GM21737 (cell line): ENCODE measurements around the gene ATP9B.
A peak's percentile ranks its signal among the peaks of the same experiment; 100 is the strongest.

Experiments
- ATAC-seq: cut with Tn5 transposase; IDR thresholded peaks from one replicate; pipeline ENCODE4 v1.9.1; 2021; ENCODE audit warnings: mild to moderate bottlenecking, moderate library complexity; ENCODE audit not compliant: unreplicated experiment

The ATP9B gene

GRCh38 chr18:79345981-79346380, 276.8 kb downstream of the ATP9B start:
- ATAC-seq, result no peak

- ATAC-seq, result no peak
These were observed 278.9 kb downstream of the ATP9B start for GRCh38 chr18:79348066-79348465.

DNA sequence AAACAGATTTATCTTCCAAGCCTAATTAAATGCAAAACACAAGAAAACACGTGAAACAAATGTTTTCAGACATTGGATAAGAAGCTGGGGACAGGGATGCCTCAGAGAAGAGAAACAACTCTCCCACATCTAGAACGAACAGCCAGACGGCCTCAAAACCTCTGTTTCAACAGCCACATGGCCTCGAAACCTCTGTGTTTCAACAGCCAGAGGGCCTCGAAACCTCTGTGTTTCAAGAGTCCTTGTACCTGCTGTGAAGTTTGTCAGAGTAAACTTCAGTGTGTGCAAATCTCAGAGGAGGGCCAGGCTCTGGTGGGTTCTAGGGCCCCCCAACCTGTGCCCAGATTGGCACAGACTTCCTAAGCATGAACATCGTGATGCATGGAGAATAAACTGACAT, 283.2 kb downstream of the ATP9B start:
- no peak for ATAC-seq

- ATAC-seq, result no peak
These were observed 284.1 kb downstream of the ATP9B start for GRCh38 chr18:79353267-79353666.

DNA sequence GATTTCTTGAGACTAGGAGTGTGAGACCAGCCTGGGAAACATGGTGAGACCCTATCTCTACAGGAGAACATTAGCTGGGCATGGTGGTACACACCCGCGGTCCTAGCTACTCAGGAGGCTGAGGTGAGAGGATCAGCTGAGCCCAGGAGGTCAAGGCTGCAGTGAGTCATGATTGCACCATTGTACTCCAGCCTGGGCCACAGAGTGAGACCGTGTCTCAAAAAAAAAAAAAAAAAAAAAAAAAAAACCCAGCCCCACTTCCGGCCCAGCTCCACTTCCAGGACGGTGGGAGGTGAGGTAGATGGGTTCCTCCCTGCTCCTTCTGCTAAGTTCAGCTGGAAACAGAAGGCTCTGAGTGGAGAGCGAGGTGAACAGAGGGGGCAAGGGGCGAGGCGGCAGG, 285.2 kb downstream of the ATP9B start:
- ATAC-seq, result no peak

DNA sequence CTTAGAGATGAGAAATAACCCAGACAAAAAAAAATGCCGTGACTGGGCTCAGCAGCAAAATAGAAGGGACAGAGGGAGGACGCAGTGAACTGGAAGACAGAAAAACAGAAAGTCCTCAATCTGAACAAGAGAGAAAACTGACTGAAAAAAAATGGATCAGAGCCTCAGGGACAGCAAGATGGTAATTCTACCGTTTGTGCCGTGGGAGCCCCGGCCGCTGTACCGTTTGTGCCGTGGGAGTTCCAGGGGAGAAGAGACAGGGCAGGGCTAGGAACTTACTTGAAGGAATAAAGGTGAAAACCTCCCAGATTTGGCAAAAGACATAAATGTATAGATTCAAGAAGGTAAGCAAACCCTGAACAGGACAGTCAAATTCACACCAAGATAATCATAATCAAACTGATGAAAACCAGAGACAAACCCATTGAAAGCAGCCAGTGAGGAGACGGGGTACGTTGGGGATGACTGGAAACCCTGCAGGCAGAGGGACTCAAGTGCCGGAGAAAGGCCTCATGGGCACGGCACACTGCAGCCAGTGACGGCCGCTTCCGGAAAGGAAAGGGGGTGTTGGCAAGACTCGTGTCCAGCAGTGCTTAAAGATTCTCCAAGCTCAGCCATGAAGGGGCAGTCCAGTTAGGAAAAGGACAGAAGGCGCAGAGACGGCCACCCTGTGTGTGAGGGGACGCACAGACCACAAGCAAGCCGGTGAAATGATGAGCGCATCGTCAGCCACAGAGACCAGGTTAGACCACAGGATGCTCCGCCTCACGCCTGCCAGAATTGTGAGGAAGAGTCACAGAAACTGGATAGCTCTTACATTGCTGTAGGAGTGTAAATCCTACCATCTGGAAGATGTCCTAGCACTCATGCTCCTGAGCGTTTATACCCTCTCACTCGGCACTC, 286.5 kb downstream of the ATP9B start:
- ATAC-seq, result no peak

- ATAC-seq, result peak; percentile 88
These were observed 287.2 kb downstream of the ATP9B start for GRCh38 chr18:79356435-79356834.

GRCh38 chr18:79360933-79361332, 291.7 kb downstream of the ATP9B start:
- no peak for ATAC-seq

GRCh38 chr18:79361766-79362522, 292.8 kb downstream of the ATP9B start:
- ATAC-seq, result no peak

DNA sequence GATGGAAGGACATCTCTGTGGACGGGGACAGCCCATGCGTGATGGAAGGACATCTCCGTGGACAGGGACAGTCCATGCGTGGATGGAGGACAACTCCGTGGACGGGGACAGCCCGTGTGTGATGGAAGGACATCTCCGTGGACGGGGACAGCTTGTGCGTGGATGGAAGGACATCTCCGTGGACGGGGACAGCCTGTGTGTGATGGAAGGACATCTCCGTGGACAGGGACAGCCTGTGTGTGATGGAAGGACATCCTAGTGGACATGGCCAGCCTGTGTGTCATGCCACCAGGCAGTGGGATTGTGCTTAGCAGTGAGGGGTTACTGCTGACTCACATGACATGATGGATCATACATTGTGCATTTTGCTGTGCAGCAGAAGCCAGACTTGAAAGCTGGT, 296.5 kb downstream of the ATP9B start:
- no peak for ATAC-seq

DNA sequence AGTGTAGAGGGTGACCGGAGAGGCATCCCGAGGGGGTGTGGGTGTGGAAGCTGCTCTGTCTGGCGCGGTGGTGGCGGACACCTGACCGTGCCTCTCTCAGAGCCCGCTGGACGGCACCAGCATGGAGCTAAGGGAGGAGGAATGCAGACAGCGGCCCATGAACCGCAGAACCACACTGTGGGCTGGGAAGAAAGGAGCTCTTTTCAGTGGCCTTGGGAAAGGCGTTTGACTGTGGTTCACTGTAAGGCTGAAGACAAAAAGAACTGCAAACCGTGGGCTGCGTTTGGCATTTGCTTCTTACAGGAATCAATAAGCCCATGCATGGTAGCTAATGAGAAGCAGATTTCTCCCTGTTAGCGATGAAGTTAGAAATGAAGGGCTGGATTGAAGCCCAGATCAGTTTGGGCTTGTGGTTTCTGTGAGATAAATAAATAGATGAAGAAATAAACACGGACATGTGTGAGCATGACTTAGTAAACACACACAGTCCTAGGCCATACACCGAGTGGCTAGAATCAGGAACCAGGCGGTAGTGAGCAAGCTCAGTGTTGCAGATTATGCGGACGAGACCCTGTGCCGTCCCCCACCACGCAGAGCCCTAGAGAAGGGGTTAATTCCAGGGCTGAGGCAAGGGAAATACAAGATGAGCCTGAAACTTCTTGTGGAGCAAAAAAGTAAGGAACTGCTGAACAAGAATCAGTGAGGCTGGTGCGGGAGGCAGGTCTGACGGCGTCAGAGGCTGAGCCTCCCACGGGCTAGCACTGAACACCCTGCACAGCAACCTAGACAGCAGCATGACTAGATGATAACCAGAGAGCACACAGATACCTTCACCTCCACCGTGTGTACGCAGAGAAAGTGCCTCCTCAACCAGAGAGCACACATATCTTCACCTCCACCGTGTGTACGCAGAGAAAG, 297.2 kb downstream of the ATP9B start:
- no peak for ATAC-seq

DNA sequence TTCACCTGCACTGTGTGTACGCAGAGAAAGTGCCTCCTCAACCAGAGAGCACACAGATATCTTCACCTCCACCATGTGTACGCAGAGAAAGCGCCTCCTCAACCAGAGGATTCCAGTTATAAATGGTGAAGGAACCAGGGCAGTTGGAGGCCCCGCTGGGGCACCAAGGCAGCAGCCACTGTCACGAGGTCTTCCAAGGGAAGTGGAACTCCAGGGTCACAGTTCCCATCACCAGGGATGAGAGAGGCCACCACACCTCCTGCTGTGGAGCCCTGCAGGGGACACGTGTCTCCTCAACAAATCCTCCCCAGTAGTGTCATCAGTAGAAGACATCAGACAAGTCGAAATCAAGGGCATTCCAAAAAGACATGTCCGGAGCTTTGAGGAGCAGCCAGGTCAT, 298.3 kb downstream of the ATP9B start:
- no peak for ATAC-seq

DNA sequence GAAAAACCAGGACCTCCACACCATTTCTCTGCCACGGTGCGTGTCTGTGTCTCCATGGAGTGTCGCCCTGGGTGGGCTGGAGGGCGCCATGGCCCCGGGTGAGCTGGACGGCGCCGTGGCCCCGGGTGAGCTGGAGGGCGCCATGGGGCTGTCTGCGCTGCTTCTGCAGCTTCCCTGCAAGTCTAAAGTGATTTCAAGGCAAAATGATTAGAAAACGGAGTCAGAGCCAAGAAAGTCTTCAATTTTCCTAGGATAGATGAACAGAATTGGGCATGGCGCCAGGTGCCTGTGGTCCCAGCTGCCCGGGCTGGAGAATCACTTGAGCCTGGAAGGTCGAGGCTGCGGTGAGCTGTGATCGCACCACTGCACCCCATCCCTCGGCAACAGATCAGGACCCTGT, 298.8 kb downstream of the ATP9B start:
- no peak for ATAC-seq

GRCh38 chr18:79368681-79369080, 299.5 kb downstream of the ATP9B start:
- no peak for ATAC-seq

DNA sequence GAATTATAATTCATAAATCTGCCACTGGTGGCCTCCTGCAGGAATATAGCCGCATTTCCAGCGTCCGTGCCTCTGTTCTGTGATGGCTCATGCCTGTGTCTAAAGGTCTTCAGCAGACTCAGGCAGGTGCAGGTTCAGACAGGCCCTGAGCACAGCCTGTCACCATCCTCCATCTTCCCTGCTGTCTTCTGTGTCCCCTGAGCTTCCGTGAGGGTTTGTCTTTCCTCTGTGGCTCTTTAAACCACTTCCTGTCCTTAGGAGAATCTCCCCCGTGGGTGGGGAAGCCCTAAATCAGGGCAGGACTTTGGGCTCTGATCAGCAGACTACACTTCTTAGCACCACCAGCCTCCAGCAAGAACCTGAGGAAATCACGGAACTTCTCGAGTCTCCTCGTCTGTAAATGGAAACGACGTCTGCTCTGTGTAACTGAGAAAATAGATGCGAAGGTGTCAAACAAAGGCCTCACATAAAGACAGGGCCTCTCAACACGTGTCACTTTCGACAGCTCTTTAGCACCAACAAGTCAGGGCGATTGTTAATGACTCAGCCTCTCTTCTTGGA, 302.4 kb downstream of the ATP9B start:
- no peak for ATAC-seq

- ATAC-seq, result no peak
These were observed 303.3 kb downstream of the ATP9B start for GRCh38 chr18:79372461-79372860.

- ATAC-seq, result no peak
These were observed 303.8 kb downstream of the ATP9B start for GRCh38 chr18:79372991-79373390.

GRCh38 chr18:79373736-79374135, 304.5 kb downstream of the ATP9B start:
- ATAC-seq, result no peak

DNA sequence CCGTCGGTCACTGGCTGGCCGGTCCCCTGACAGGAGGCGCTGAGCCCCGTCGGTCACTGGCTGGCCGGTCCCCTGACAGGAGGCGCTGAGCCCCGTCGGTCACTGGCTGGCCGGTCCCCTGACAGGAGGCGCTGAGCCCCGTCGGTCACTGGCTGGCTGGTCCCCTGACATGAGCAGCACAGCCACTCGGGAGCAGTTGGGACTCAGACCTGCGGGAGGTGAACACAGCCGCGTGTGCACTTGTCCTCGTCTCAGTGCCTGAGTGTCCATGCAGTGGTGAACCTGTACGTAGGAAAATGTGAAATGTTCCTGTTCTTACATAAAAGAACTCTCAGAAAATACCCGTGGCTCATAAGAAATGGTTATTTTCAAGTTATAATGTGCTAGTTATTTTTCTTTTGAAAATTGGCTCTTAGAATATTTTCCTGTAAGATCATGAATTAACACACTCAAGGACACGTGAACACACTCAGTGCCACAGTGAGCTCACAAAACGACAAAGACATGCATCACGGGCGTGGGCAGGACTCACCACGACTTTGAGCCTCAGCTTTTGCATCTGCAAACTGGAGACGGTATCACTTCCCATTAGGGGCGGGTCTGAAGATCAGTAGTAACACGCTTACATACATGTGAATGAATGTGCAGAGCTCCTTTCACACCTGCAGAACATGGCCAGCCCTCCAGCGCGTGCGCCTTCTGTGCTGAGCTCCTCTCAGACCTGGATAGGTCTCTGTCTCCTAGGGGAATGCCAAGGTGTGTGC, 305.4 kb downstream of the ATP9B start:
- ATAC-seq, result peak; percentile 55
